GM12878 (cell line): ENCODE measurements around the gene FANCE. TPM values are rescaled to one million over a fixed set of nuclear protein-coding genes. Genes with fewer than 3 reads are reported as not detected.

ENCODE experiments used
- ATAC-seq: fragments of 200-7000 bp; cut with Tn5 transposase; 3 replicates; pipeline ENCODE4 v1.9.1; 2020; ENCODE audit warnings: mild to moderate bottlenecking, moderate library complexity
- BruUV-seq: library from RNA; stranded (reverse); fragments of 400-500 nt; replicated peaks from 2 replicates; lab custom pipeline; 2021; lab: Mats Ljungman, UMichigan
- CTCF ChIA-PET: fragments of 300-600 bp; sonication (Branson Sonifier 250); formaldehyde crosslinking; extraction: SDS; loops from one replicate; lab custom pipeline; 2021; ENCODE audit warnings: inconsistent platforms; lab: Yijun Ruan, JAX
- POLR2A ChIA-PET: fragments of 350-600 bp; formaldehyde crosslinking; extraction: SDS; loops from one replicate; lab custom pipeline; 2021; ENCODE audit warnings: inconsistent platforms; lab: Charles Lee
- RAD21 ChIA-PET: fragments of 300-600 bp; sonication (Branson Sonifier 250); formaldehyde crosslinking; loops from one replicate; lab custom pipeline; 2023; ENCODE audit warnings: antibody characterized with exemption; ENCODE audit not compliant: unreplicated experiment; lab: Charles Lee
- SMC1A ChIA-PET: fragments of 300-600 bp; sonication (Branson Sonifier 250); formaldehyde crosslinking; loops from one replicate; lab custom pipeline; 2023; ENCODE audit not compliant: unreplicated experiment, uncharacterized antibody; lab: Charles Lee
- DNase-seq: peaks from one replicate; pipeline ENCODE4 v3.0.0-alpha.2; 2011; ENCODE audit warnings: low read depth, low spot score
- FAIRE-seq: peaks from 3 replicates; lab custom pipeline; 2011; peaks lifted over from hg19 to GRCh38; lab: Jason Lieb, UNC
- H2AFZ ChIP-seq: 2 replicates; pipeline ENCODE4 v1.6.0; 2011; ENCODE audit warnings: low read depth, low read length, control low read depth; ENCODE audit not compliant: control insufficient read depth
- H3K27ac ChIP-seq: 2 replicates; pipeline ENCODE4 v1.5.1; 2011; ENCODE audit warnings: control low read depth; ENCODE audit not compliant: control insufficient read depth, insufficient read depth
- H3K27me3 ChIP-seq, 2 experiments: replicated peaks in 1 of 2; 2 replicates each; pipeline versions ENCODE4 v1.6.0 to v1.6.1; 2011; ENCODE audit warnings: low read length in 1 of 2; ENCODE audit not compliant: control insufficient read depth in 2 of 2, insufficient read depth in 2 of 2
- H3K36me3 ChIP-seq, 2 experiments: 2 replicates each; pipeline ENCODE4 v1.5.1; 2011; ENCODE audit warnings: low read length in 1 of 2; ENCODE audit not compliant: control insufficient read depth in 2 of 2, insufficient read depth in 2 of 2
- H3K4me1 ChIP-seq: 2 replicates; pipeline ENCODE4 v1.6.1; 2011; ENCODE audit warnings: mild to moderate bottlenecking, low read length, moderate library complexity, mixed read lengths; ENCODE audit not compliant: control insufficient read depth, insufficient read depth
- H3K4me2 ChIP-seq: 2 replicates; pipeline ENCODE4 v1.6.0; 2011; ENCODE audit warnings: control low read depth; ENCODE audit not compliant: control insufficient read depth, insufficient read depth
- H3K4me3 ChIP-seq: fragments of 200-600 bp; sonication (generic); 2 replicates; pipeline ENCODE4 v1.5.1; 2016
- H3K79me2 ChIP-seq: 2 replicates; pipeline ENCODE4 v1.6.0; 2011; ENCODE audit warnings: low read length; ENCODE audit not compliant: control insufficient read depth, insufficient read depth
- H3K9ac ChIP-seq: 2 replicates; pipeline ENCODE4 v1.8.0; 2011; ENCODE audit warnings: low read length, control low read depth, mixed read lengths; ENCODE audit not compliant: control insufficient read depth, insufficient read depth
- H3K9me3 ChIP-seq: replicated peaks from 3 replicates; pipeline ENCODE4 v1.5.1; 2011; ENCODE audit warnings: mild to moderate bottlenecking, low read length; ENCODE audit not compliant: control insufficient read depth, insufficient read depth
- H4K20me1 ChIP-seq: 2 replicates; pipeline ENCODE4 v1.6.0; 2011; ENCODE audit not compliant: control insufficient read depth, insufficient read depth
- ASH2L ChIP-seq: fragments of 300-600, 200-600 bp; sonication (generic); IDR thresholded peaks from 2 replicates; pipeline ENCODE4 v1.6.1; 2017; ENCODE audit warnings: low read depth, mild to moderate bottlenecking, borderline replicate concordance
- BRCA1 ChIP-seq: IDR thresholded peaks from 2 replicates; pipeline ENCODE4 v1.6.1; 2011; ENCODE audit warnings: low read depth, low read length, improper control_type of control experiment
- CHD1 ChIP-seq: IDR thresholded peaks from 2 replicates; pipeline ENCODE4 v1.6.1; 2012; ENCODE audit warnings: low read depth, low read length, improper control_type of control experiment
- EED ChIP-seq: sonication (generic); IDR thresholded peaks from 2 replicates; pipeline ENCODE4 v1.6.1; 2016; ENCODE audit warnings: antibody characterized with exemption, low read depth
- EP300 ChIP-seq, 2 experiments: fragments of 150-350 bp in 1 of 2; IDR thresholded peaks; 2 replicates each; pipeline ENCODE4 v1.6.1; 2011 to 2012; ENCODE audit warnings: low read depth in 2 of 2, low read length in 2 of 2, borderline replicate concordance in 1 of 2, improper control_type of control experiment in 1 of 2, inconsistent platforms in 1 of 2; ENCODE audit not compliant: control insufficient read depth in 1 of 2
- ETV6 ChIP-seq, 2 experiments: fragments of 450-650 bp in 1 of 2; IDR thresholded peaks in 1 of 2; conservative IDR thresholded peaks in 1 of 2; 2 replicates each; pipeline ENCODE4 v1.6.1; 2014; ENCODE audit warnings: antibody characterized with exemption in 1 of 2, borderline replicate concordance in 1 of 2, low read depth in 1 of 2, mild to moderate bottlenecking in 1 of 2, moderate library complexity in 1 of 2
- MYC ChIP-seq: IDR thresholded peaks from 2 replicates; pipeline ENCODE4 v1.6.1; 2011; ENCODE audit warnings: mild to moderate bottlenecking, low read length, moderate library complexity, inconsistent platforms; ENCODE audit not compliant: insufficient read depth, insufficient replicate concordance, insufficient read length, severe bottlenecking
- PBX3 ChIP-seq: IDR thresholded peaks from 2 replicates; pipeline ENCODE4 v1.6.1; 2011; ENCODE audit warnings: mild to moderate bottlenecking, low read depth, low read length, moderate library complexity; ENCODE audit not compliant: insufficient replicate concordance
- POLR2AphosphoS5 ChIP-seq: IDR thresholded peaks from 2 replicates; pipeline ENCODE4 v1.6.1; 2011; ENCODE audit warnings: mild to moderate bottlenecking, low read length, inconsistent platforms
- RB1 ChIP-seq: fragments of 450-650 bp; formaldehyde crosslinking; IDR thresholded peaks from 2 replicates; pipeline ENCODE4 v1.6.1; 2017; ENCODE audit warnings: mild to moderate bottlenecking, borderline replicate concordance
- SMC3 ChIP-seq: IDR thresholded peaks from 2 replicates; pipeline ENCODE4 v1.6.1; 2011; ENCODE audit warnings: low read length, improper control_type of control experiment, borderline replicate concordance
- USF1 ChIP-seq: IDR thresholded peaks from 2 replicates; pipeline ENCODE4 v1.6.1; 2011; ENCODE audit warnings: borderline replicate concordance, low read depth, mild to moderate bottlenecking, moderate library complexity, mixed read lengths, low read length; ENCODE audit not compliant: insufficient read depth; ENCODE audit errors: extremely low read length
- ZBTB11 ChIP-seq: fragments of 450-650 bp; formaldehyde crosslinking; IDR thresholded peaks from 2 replicates; pipeline ENCODE4 v1.5.0; 2022; ENCODE audit warnings: mild to moderate bottlenecking, missing genetic modification characterization
- ZBTB40 ChIP-seq: fragments of 450-650 bp; IDR thresholded peaks from 2 replicates; pipeline ENCODE4 v1.6.1; 2016; ENCODE audit warnings: mild to moderate bottlenecking, moderate library complexity, borderline replicate concordance
- WGBS: methylation state at CpG from one replicate; pipeline ENCODE4 v1.1.6; 2016; ENCODE audit warnings: low lambda C conversion rate; ENCODE audit not compliant: insufficient replicate concordance, insufficient coverage; ENCODE audit errors: missing lambda C conversion rate; 5-methylcytosine and 5-hydroxymethylcytosine counted together
- in situ Hi-C: fragments of 300-500 bp; cut with MboI; formaldehyde crosslinking; loops from 9 replicates; pipeline ENCODE4 v1.14.3; 2018; ENCODE audit warnings: mixed read lengths
- intact Hi-C: fragments of 100-400 bp; cut with micrococcal nuclease; formaldehyde crosslinking; loops from one replicate; pipeline ENCODE4 v1.14.2; 2022; ENCODE audit not compliant: unreplicated experiment
- polyA plus RNA-seq, 11 experiments: library from polyadenylated mRNA; depleted of rRNA in 4 of 11; unstranded in 6 of 11; stranded (reverse) in 5 of 11; fragments of >200 nt; fragmentation: Nextera tagmentation in 4 of 11; fragmentation: Illumina TruSeq in 1 of 11; extraction: Ambion mirVana in 4 of 11; extraction: Trizol in 1 of 11; gene quantifications; 1 replicate in 1 of 11; 2 replicates in 10 of 11; pipeline versions ENCODE4 v1.2.1 to v1.2.3, GENCODE V29; 2011 to 2016; ENCODE audit warnings: inconsistent platforms in 2 of 11, missing spikeins in 2 of 11, low read depth in 1 of 11
- total RNA-seq, 4 experiments: library from RNA; depleted of rRNA in 3 of 4; stranded (reverse); fragments of >200 nt in 3 of 4; fragmentation: Illumina TruSeq in 1 of 4; extraction: Trizol in 1 of 4; gene quantifications; 2 replicates each; pipeline versions ENCODE4 v1.2.1 to v1.2.3, GENCODE V29; 2013 to 2021

Gene FANCE
- total and polyA plus RNA-seq, 10 of the 15 experiments (the other 5 are each of a cell fraction or from before 2014, with no cell fraction given), result 3.0 to 13.3 (median 8.1) TPM

- H3K9me3 ChIP-seq, result no peaks in the 10 kb centered on the region
- ATAC-seq (no peak), DNase-seq (no peak), FAIRE-seq (no peak)
- ChIA-PET CTCF (no interaction called here), RAD21 (no interaction called here), SMC1A (no interaction called here), POLR2A (no interaction called here)
- no TSS peak for BruUV-seq
- no peak overlapping the region for H3K4me3 ChIP-seq
- no peaks in the 10 kb centered on the region for H3K36me3 ChIP-seq
- no peaks in the 10 kb centered on the region for H4K20me1 ChIP-seq
- intact Hi-C loops, result no loop called here
- H2AFZ ChIP-seq, result no peak overlapping the region
- no peak overlapping the region for H3K27ac ChIP-seq
- in situ Hi-C loops, result no loop called here
- no peak overlapping the region for H3K9ac ChIP-seq
- no peaks in the 10 kb centered on the region for H3K79me2 ChIP-seq
- H3K4me2 ChIP-seq, result no peak overlapping the region
- no peaks in the 10 kb centered on the region for H3K4me1 ChIP-seq
- 63% methylated on average over 3 of the region's 3 CpGs for WGBS
- no peaks in the 10 kb centered on the region for H3K27me3 ChIP-seq
- TF ChIP-seq ZBTB40 (no peak), ASH2L (no peak), RB1 (no peak), EED (no peak), MYC (no peak), USF1 (no peak), POLR2AphosphoS5 (no peak), ZBTB11 (CRISPR knock-in tag) (no peak), SMC3 (no peak), CHD1 (no peak), EP300 (IDR thresholded peaks at IDR 0.05; ENCODE audit: borderline replicate concordance in 1 of 2, control insufficient read depth in 1 of 2, low read depth in 2 of 2, low read length in 2 of 2) (no peak), ETV6 (conservative IDR thresholded peaks at IDR 0.05 in 1 of 2, IDR thresholded peaks at IDR 0.05 in 1 of 2; ENCODE audit: borderline replicate concordance in 1 of 2, low read depth in 1 of 2) (no peak), PBX3 (no peak), BRCA1 (no peak)
Observed at GRCh38 chr6:35441205-35441604, 10.9 kb upstream of the FANCE start.
